GM23248 (cell line): Measurements from ENCODE around the gene PLPPR2. TPM values are rescaled to one million over a fixed set of nuclear protein-coding genes. Genes with fewer than 3 reads are reported as not detected.
A peak's percentile ranks its signal among the peaks of the same experiment; 100 is the strongest.
"Not testable (repeated sequence)": the region's sequence is repeated elsewhere in the genome, so short reads cannot be mapped to it uniquely, and the experiment has no call there.

Experiments used
- DNase-seq: peaks from one replicate; pipeline ENCODE4 v3.0.0-alpha.2; 2015
- H2AFZ ChIP-seq: fragments of 200-600 bp; sonication (generic); 2 replicates; pipeline ENCODE4 v1.6.1; 2016; ENCODE audit warnings: antibody characterized with exemption
- H3F3A ChIP-seq: fragments of 200-600 bp; sonication (generic); 2 replicates; pipeline ENCODE4 v1.6.1; 2016; ENCODE audit warnings: mild to moderate bottlenecking, antibody characterized with exemption, mixed run types; ENCODE audit not compliant: insufficient read depth
- H3K27ac ChIP-seq: fragments of 200-600 bp; sonication (generic); 2 replicates; pipeline ENCODE4 v1.5.1; 2016; ENCODE audit warnings: mild to moderate bottlenecking
- H3K27me3 ChIP-seq: fragments of 200-600 bp; sonication (generic); replicated peaks from 2 replicates; pipeline ENCODE4 v1.6.1; 2016; ENCODE audit warnings: mild to moderate bottlenecking; ENCODE audit not compliant: insufficient read depth
- H3K36me3 ChIP-seq: fragments of 200-600 bp; sonication (generic); 2 replicates; pipeline ENCODE4 v1.6.1; 2016; ENCODE audit warnings: low read depth, mild to moderate bottlenecking
- H3K4me1 ChIP-seq: fragments of 200-600 bp; sonication (generic); 2 replicates; pipeline ENCODE4 v1.6.1; 2016; ENCODE audit warnings: mild to moderate bottlenecking; ENCODE audit not compliant: insufficient read depth
- H3K4me2 ChIP-seq: fragments of 200-600 bp; sonication (generic); one replicate; pipeline ENCODE4 v1.6.1; 2016; ENCODE audit warnings: mild to moderate bottlenecking; ENCODE audit not compliant: unreplicated experiment
- H3K4me3 ChIP-seq: fragments of 200-600 bp; sonication (generic); 2 replicates; pipeline ENCODE4 v1.5.1; 2016; ENCODE audit warnings: mild to moderate bottlenecking
- H3K79me2 ChIP-seq: fragments of 200-600 bp; sonication (generic); 2 replicates; pipeline ENCODE4 v1.6.1; 2016; ENCODE audit warnings: mild to moderate bottlenecking; ENCODE audit not compliant: insufficient read depth
- H3K9ac ChIP-seq: fragments of 200-600 bp; sonication (generic); 2 replicates; pipeline ENCODE4 v1.6.1; 2016; ENCODE audit warnings: mild to moderate bottlenecking
- H3K9me2 ChIP-seq: fragments of 200-600 bp; sonication (generic); 2 replicates; pipeline ENCODE4 v1.6.1; 2016; ENCODE audit warnings: mixed run types, mild to moderate bottlenecking, moderate library complexity; ENCODE audit not compliant: insufficient read depth
- H3K9me3 ChIP-seq: fragments of 200-600 bp; sonication (generic); one replicate; pipeline ENCODE4 v1.6.1; 2017; ENCODE audit warnings: low read depth
- H4K20me1 ChIP-seq: fragments of 200-600 bp; sonication (generic); 2 replicates; pipeline ENCODE4 v1.6.0; 2016; ENCODE audit not compliant: insufficient read depth
- EZH2 ChIP-seq: fragments of 200-600 bp; sonication (generic); IDR thresholded peaks from 2 replicates; pipeline ENCODE4 v1.6.1; 2018; ENCODE audit warnings: antibody characterized with exemption, mild to moderate bottlenecking; ENCODE audit not compliant: insufficient read depth, poor library complexity, severe bottlenecking
- EZH2phosphoT487 ChIP-seq: fragments of 200-600 bp; sonication (generic); IDR thresholded peaks from 2 replicates; pipeline ENCODE4 v1.6.1; 2018; ENCODE audit warnings: antibody characterized with exemption, moderate library complexity, mild to moderate bottlenecking, low read depth; ENCODE audit not compliant: insufficient read depth
- WGBS, 2 experiments: methylation state at CpG; one replicate each; pipeline ENCODE4 v1.1.6; 2015 to 2017; ENCODE audit warnings: low lambda C conversion rate in 2 of 2, low coverage in 1 of 2; ENCODE audit errors: missing lambda C conversion rate in 2 of 2; 5-methylcytosine and 5-hydroxymethylcytosine counted together
- in situ Hi-C: fragments of 300-500 bp; cut with MboI; formaldehyde crosslinking; loops from 2 replicates; pipeline ENCODE4 v1.15.0; 2020
- polyA plus RNA-seq: library from polyadenylated mRNA; unstranded; fragments of >200 nt; fragmentation: Nextera tagmentation; extraction: Ambion mirVana; gene quantifications from 2 replicates; pipeline ENCODE4 v1.2.1, GENCODE V29; 2016
- total RNA-seq: library from RNA; depleted of rRNA; stranded (reverse); fragments of >200 nt; shearing (Covaris generic); gene quantifications from 2 replicates; pipeline ENCODE4 v1.2.3, GENCODE V29; 2014

The PLPPR2 gene
- total and polyA plus RNA-seq, 2 experiments from 2014 or later = 39.7 to 52.0 TPM

GRCh38 chr19:11405846-11406643 is 50.8 kb downstream of the PLPPR2 start:
- H3K9ac ChIP-seq = no peak overlapping the region
- DNase-seq = no peak
- no peaks in the 10 kb centered on the region for H3K4me1 ChIP-seq
- no peaks in the 10 kb centered on the region for H3K9me2 ChIP-seq
- H3K36me3 ChIP-seq = no peaks in the 10 kb centered on the region
- H3K27ac ChIP-seq = no peak overlapping the region
- no peak overlapping the region for H2AFZ ChIP-seq
- no peaks in the 10 kb centered on the region for H4K20me1 ChIP-seq
- no peak overlapping the region for H3K4me2 ChIP-seq
- H3F3A ChIP-seq = no peaks in the 10 kb centered on the region
- no peaks in the 10 kb centered on the region for H3K79me2 ChIP-seq
- in situ Hi-C loops = no loop called here
- H3K9me3 ChIP-seq = no peaks in the 10 kb centered on the region
- 26 to 35% methylated on average over 38 to 44 of the region's 44 CpGs for WGBS, 2 experiments
- no peaks in the 10 kb centered on the region for H3K27me3 ChIP-seq
- TF ChIP-seq EZH2phosphoT487 (no peak), EZH2 (no peak)
- H3K4me3 ChIP-seq = no peak overlapping the region

DNA sequence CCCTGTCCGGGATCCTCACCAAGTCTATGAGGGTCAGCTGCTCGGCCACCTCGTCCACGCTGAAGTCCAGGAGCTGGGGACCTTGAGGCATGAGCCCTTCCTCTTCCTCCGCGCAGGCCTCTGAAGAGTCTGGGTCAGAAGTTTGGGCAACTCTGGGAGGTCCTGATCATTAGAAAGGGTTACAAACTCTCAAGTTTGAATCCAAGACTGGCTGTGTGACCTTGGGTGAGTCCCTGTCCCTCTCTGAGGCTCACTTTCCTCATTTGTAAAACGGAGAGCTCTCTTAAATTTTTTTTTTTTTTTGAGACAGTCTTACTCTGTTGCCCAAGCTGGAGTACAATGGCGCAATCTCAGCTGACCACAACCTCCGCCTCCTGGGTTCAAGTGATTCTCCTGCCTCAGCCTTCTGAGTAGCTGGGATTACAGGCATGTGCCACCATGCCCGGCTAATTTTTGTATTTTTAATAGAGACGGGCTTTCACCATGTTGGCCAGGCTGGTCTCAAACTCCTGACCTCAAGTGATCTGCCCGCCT is 51.5 kb downstream of the PLPPR2 start:
- H3F3A ChIP-seq, H3K9me2 ChIP-seq, in situ Hi-C loops, H3K79me2 ChIP-seq, H3K4me1 ChIP-seq, H3K9me3 ChIP-seq, DNase-seq, H3K4me3 ChIP-seq, H3K27me3 ChIP-seq, H3K36me3 ChIP-seq, H2AFZ ChIP-seq, H3K27ac ChIP-seq, H4K20me1 ChIP-seq, H3K4me2 ChIP-seq, H3K9ac ChIP-seq: not testable (repeated sequence)
- 76 to 87% methylated on average over 12 of the region's 12 CpGs for WGBS, 2 experiments

GRCh38 chr19:11408591-11408990 is 53.4 kb downstream of the PLPPR2 start:
- Histone ChIP-seq H3K27ac (no peak overlapping the region), H3K9me2 (no peaks in the 10 kb centered on the region), H3F3A (no peaks in the 10 kb centered on the region), H3K9ac (no peak overlapping the region), H3K79me2 (no peaks in the 10 kb centered on the region), H2AFZ (no peak overlapping the region), H3K4me3 (no peak overlapping the region), H3K4me1 (no peaks in the 10 kb centered on the region), H3K9me3 (no peaks in the 10 kb centered on the region), H3K27me3 (no peaks in the 10 kb centered on the region), H3K36me3 (no peaks in the 10 kb centered on the region), H4K20me1 (no peaks in the 10 kb centered on the region), H3K4me2 (no peak overlapping the region)
- in situ Hi-C loops = no loop called here
- WGBS, 2 experiments = 73 to 79% methylated on average over 4 of the region's 4 CpGs
- DNase-seq = no peak
- TF ChIP-seq EZH2 = no peak
- TF ChIP-seq EZH2phosphoT487 = no peak

DNA sequence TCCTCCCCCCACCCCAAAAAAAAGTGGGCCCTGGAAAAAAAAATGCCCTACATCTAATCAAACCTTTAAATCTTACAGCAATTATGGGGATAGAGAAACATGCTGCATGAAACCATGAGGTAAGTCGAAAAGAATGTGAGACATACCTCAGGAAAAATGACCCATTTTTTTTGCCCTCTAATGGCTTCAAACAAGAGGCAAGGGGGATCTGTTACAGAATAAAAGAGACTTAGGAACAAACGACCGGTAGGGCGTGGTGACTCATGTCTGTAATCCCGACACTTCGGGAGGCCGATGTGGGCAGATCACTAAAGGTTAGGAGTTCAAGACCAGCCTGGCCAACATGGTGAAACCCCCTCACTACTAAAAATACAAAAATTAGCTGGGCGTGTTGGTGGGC is 55.5 kb downstream of the PLPPR2 start:
- Histone ChIP-seq H3F3A (no peaks in the 10 kb centered on the region), H4K20me1 (no peaks in the 10 kb centered on the region), H3K4me2 (no peak overlapping the region), H3K9me2 (no peaks in the 10 kb centered on the region), H3K27me3 (no peaks in the 10 kb centered on the region), H2AFZ (no peak overlapping the region), H3K9ac (no peak overlapping the region), H3K4me1 (no peaks in the 10 kb centered on the region), H3K4me3 (no peak overlapping the region), H3K36me3 (no peaks in the 10 kb centered on the region), H3K27ac (no peak overlapping the region), H3K79me2 (no peaks in the 10 kb centered on the region), H3K9me3 (no peaks in the 10 kb centered on the region)
- 36 to 49% methylated on average over 8 of the region's 8 CpGs for WGBS, 2 experiments
- TF ChIP-seq EZH2phosphoT487 = no peak
- no peak for TF ChIP-seq EZH2
- in situ Hi-C loops = no loop called here
- DNase-seq = peak; percentile 46
